Kidney epithelial cell (primary cell): ENCODE data around the gene DLG2. TPM values are rescaled to one million over a fixed set of nuclear protein-coding genes. Genes with fewer than 3 reads are reported as not detected.

ENCODE experiments used
- DNase-seq: peaks from one replicate; pipeline ENCODE4 v3.0.0-alpha.2; 2010; ENCODE audit warnings: low read depth
- H3K27me3 ChIP-seq: 2 replicates; pipeline ENCODE4 v1.6.0; 2011; ENCODE audit warnings: low read length; ENCODE audit not compliant: control insufficient read depth, insufficient read depth
- H3K36me3 ChIP-seq: 2 replicates; pipeline ENCODE4 v1.5.1; 2011; ENCODE audit warnings: low read length; ENCODE audit not compliant: control insufficient read depth, insufficient read depth
- H3K4me3 ChIP-seq: 2 replicates; pipeline ENCODE4 v1.5.1; 2011; ENCODE audit warnings: low read depth, mild to moderate bottlenecking, control low read depth, low read length
- total RNA-seq: library from RNA; depleted of rRNA; stranded (reverse); fragments of >200 nt; gene quantifications from 2 replicates; pipeline ENCODE4 v1.2.3, GENCODE V29; 2015
- TF ChIP-seq, protein P1 (sequence below): IDR thresholded peaks from 2 replicates; pipeline ENCODE4 v1.5.1; 2011; ENCODE audit warnings: mild to moderate bottlenecking, moderate library complexity, low read length, control low read depth, inconsistent platforms; ENCODE audit not compliant: insufficient read depth, poor library complexity, severe bottlenecking

Gene DLG2
- total RNA-seq, 1 donor from 2014 or later = 0.75 TPM

DNA sequence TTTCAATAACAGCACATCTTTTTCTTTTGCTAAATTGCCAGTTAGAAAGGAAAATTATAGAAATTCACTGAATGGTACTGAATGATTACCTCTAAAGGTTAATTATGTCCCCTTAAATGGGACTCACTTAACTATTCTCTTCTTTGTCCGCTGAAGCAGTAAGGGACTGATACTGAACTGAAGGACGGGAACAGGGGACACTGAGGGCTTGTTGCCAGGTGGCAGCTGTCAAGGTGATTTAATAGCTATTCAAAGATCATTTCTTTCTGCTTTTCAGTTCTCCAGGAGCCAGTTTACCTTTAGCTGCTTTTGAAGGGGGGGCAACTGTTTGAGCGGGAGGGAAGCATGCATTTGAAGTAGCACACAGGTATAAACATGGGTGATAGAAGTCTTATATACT, 2015.5 kb downstream of the DLG2 start:
- TF ChIP-seq, protein P1, sequence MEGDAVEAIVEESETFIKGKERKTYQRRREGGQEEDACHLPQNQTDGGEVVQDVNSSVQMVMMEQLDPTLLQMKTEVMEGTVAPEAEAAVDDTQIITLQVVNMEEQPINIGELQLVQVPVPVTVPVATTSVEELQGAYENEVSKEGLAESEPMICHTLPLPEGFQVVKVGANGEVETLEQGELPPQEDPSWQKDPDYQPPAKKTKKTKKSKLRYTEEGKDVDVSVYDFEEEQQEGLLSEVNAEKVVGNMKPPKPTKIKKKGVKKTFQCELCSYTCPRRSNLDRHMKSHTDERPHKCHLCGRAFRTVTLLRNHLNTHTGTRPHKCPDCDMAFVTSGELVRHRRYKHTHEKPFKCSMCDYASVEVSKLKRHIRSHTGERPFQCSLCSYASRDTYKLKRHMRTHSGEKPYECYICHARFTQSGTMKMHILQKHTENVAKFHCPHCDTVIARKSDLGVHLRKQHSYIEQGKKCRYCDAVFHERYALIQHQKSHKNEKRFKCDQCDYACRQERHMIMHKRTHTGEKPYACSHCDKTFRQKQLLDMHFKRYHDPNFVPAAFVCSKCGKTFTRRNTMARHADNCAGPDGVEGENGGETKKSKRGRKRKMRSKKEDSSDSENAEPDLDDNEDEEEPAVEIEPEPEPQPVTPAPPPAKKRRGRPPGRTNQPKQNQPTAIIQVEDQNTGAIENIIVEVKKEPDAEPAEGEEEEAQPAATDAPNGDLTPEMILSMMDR = no peak
- no peaks in the 10 kb centered on the region for H3K36me3 ChIP-seq
- no peak overlapping the region for H3K4me3 ChIP-seq
- H3K27me3 ChIP-seq = no peaks in the 10 kb centered on the region
- no peak for DNase-seq

GRCh38 chr11:83611031-83611430, 2016.1 kb downstream of the DLG2 start:
- DNase-seq = no peak
- no peak overlapping the region for H3K4me3 ChIP-seq
- TF ChIP-seq, protein P1 = no peak
- no peaks in the 10 kb centered on the region for H3K36me3 ChIP-seq
- no peaks in the 10 kb centered on the region for H3K27me3 ChIP-seq

DNA sequence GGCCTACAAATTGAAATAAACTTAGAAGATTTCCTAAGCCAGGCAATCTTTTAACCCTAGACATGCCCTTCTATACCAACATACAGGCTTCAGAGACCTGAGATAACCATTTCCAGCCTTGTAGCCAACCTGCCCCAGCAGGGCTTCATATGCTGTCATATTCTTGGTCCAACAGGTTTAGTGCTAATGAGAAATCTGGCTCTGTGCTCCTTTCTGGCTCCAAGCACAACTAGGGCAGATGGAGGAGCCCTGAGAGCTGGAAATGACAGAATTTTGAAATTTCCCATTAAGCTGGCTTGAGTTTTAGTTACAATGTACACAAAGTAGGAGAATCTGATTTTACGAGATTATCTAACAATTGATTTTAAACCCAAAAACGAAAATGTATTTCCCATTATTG, 2018.0 kb downstream of the DLG2 start:
- DNase-seq = no peak
- Histone ChIP-seq H3K36me3 (no peaks in the 10 kb centered on the region), H3K27me3 (no peaks in the 10 kb centered on the region), H3K4me3 (no peak overlapping the region)
- TF ChIP-seq, protein P1 = no peak

DNA sequence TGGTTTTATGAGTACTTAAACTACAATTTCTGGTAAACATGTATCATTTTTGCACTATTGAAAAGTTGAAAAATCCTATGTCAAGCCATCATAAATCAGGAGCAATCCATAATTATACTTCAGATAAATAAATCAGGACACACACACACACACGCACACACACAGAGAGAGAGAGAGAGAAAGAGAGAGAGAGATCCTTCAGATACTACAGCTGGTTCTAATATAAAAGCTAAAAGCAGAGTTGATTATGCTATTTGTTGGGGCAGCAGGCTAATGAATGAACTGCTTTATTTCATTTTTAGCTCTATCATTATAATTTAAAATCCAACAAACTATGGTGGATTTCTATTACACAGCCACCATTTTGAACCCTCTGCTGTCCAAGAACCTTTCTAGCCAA, 2018.6 kb downstream of the DLG2 start:
- Histone ChIP-seq H3K4me3 (no peak overlapping the region), H3K27me3 (no peaks in the 10 kb centered on the region), H3K36me3 (no peaks in the 10 kb centered on the region)
- no peak for DNase-seq
- TF ChIP-seq, protein P1 = no peak

DNA sequence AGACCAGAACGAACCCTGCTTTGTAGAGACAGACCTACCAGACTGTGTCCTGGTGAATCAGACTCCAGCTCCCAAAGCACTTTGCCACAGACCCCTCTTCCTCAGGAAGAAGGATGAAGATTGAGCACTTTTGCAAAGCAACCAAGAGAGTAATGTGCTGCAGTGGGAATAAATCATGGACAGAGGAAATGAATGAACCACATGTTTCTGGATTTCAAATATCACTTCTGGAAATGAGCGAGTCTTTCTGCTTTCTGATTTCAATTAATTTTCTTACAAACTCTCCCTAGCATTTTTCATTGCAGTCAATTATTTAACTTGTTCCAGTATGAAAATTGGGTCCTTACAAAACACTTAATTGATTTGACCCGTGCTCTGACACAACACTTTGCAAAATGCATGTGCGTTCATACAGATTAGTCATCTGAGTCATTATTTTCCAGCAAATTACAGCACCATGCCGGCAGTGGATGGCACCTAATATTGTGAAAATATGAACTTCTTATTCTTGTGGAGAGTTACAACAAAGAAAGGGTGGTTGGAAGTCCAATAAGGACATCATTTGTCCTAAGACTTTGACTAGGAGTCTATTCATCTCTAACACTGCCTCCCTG, 2025.1 kb downstream of the DLG2 start:
- no peak for DNase-seq
- H3K27me3 ChIP-seq = no peaks in the 10 kb centered on the region
- TF ChIP-seq, protein P1 = no peak
- H3K4me3 ChIP-seq = no peak overlapping the region
- no peaks in the 10 kb centered on the region for H3K36me3 ChIP-seq
